SK-N-MC (cell line): Measurements from ENCODE around the gene MYO5A.

Source experiments
- DNase-seq: peaks from one replicate; pipeline ENCODE4 v3.0.0-alpha.2; 2011; ENCODE audit warnings: low read depth, low spot score
- H3K27ac ChIP-seq: fragments of 200-600 bp; sonication (generic); 2 replicates; pipeline ENCODE4 v1.5.1; 2016; ENCODE audit warnings: mixed run types
- H3K36me3 ChIP-seq: fragments of 200-600 bp; sonication (generic); 2 replicates; pipeline ENCODE4 v1.6.1; 2017; ENCODE audit warnings: antibody characterized with exemption, low read length, mixed read lengths; ENCODE audit not compliant: insufficient read depth
- H3K4me3 ChIP-seq: fragments of 200-600 bp; sonication (generic); 2 replicates; pipeline ENCODE4 v1.5.1; 2016
- H3K9ac ChIP-seq: fragments of 200-600 bp; sonication (generic); 2 replicates; pipeline ENCODE4 v1.8.0; 2017; ENCODE audit warnings: mixed run types, mixed read lengths; ENCODE audit not compliant: insufficient read length
- H3K9me3 ChIP-seq: fragments of 200-600 bp; sonication (generic); 2 replicates; pipeline ENCODE4 v1.6.1; 2017; ENCODE audit warnings: low read depth, mild to moderate bottlenecking, antibody characterized with exemption, low read length, moderate library complexity, mixed read lengths
- EZH2 ChIP-seq: fragments of 200-600 bp; sonication (generic); IDR thresholded peaks from one replicate; pipeline ENCODE4 v1.6.1; 2017; ENCODE audit warnings: antibody characterized with exemption
- FOXP2 ChIP-seq: optimal IDR thresholded peaks from 2 replicates; pipeline ENCODE3; 2011; ENCODE audit warnings: mild to moderate bottlenecking, moderate library complexity; ENCODE audit not compliant: insufficient read depth; ENCODE audit errors: extremely low read length, control extremely low read depth
- POLR2AphosphoS5 ChIP-seq: IDR thresholded peaks from 2 replicates; pipeline ENCODE4 v1.6.1; 2012; ENCODE audit warnings: mild to moderate bottlenecking, low read depth, low read length, borderline replicate concordance

Gene MYO5A

DNA sequence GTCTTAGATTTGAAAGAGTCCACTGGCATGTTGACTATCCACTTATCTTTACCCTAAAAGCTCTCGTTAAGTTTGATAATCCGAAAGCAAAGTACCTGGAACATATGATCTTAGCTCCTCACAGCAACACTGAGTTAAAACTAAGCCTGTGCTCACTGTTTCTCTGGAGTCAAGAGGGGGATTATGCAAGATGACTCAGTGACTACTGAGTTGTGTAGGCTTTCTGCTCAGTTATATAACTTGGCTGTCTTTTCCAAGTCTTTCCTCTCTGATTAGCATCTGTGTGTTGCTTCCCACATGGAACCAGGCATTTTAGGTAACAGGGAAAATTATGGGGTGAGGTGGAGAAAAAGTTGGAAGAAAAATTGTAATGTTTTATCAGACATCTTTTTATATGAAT, 201.9 kb downstream of the MYO5A start:
- Histone ChIP-seq H3K9me3 (no peaks in the 10 kb centered on the region; the same call in 1 of the 2 replicates), H3K27ac (no peak overlapping the region), H3K36me3 (no peaks in the 10 kb centered on the region), H3K4me3 (no peak overlapping the region), H3K9ac (no peak overlapping the region)
- TF ChIP-seq EZH2 (no peak), POLR2AphosphoS5 (no peak), FOXP2 (no peak)
- DNase-seq, result no peak

DNA sequence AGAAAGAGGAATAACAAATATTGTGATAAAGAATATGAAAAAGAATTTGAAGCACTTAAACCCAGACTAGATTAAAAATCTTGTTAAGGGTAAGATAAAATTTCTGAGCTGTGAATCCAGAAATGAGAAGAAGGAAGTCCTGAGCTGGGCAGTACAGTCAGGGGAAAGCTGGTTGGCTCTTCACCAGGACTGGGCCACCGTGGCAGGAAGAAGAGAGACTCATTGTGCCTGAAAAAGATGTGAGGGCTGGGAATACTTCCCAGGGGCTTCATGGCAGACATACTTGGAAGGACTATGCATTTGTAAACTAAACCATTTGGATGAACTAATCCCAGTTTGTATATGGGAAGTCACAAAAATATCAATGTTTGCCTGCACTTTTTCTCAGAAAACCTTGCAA, 204.6 kb downstream of the MYO5A start:
- Histone ChIP-seq H3K4me3 (no peak overlapping the region), H3K36me3 (no peaks in the 10 kb centered on the region), H3K27ac (no peak overlapping the region), H3K9me3 (no peaks in the 10 kb centered on the region), H3K9ac (no peak overlapping the region)
- DNase-seq, result no peak
- TF ChIP-seq POLR2AphosphoS5 (no peak), EZH2 (no peak), FOXP2 (no peak)

DNA sequence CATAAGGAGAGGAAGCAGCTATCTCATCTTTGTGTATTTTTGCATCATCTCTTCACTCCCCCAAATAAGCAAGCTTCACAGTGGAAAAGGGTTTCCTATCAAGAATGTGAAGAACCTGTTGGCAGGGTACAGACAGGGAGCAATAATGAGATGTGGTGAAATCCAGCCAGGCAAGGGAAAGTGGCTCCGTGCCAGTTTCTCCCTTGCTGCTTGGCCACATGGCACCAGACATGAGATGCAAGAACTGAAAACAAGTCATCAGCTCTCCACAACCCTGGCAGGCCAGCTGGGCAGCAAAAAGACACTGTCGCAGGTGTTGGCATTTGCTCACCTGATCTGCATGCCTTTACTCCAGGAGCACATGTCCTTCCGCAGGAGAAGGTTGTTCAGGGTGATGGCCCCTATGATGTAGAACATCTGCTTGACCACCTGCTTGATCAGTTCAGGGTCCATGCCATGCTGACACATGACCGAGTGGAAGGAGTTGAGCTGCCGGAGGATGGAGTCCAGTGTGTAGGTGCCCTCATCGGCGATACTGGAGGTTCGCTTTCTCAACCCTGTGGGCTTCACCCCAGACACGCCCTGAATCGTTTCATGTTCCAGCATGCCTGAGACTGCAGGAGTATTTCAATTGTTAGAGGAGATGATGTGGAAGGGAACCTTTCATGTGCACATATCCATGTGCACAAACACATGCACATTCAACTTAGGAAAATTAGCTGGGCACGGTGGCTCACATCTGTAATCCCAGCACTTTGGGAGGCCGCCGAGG, 209.8 kb downstream of the MYO5A start:
- no peak for TF ChIP-seq FOXP2
- TF ChIP-seq EZH2, result no peak
- no peak for TF ChIP-seq POLR2AphosphoS5
- H3K36me3 ChIP-seq, result no peaks in the 10 kb centered on the region
- no peaks in the 10 kb centered on the region for H3K9me3 ChIP-seq
- H3K27ac ChIP-seq, result no peak overlapping the region
- H3K4me3 ChIP-seq, result no peak overlapping the region
- no peak overlapping the region for H3K9ac ChIP-seq
- DNase-seq, result no peak

DNA sequence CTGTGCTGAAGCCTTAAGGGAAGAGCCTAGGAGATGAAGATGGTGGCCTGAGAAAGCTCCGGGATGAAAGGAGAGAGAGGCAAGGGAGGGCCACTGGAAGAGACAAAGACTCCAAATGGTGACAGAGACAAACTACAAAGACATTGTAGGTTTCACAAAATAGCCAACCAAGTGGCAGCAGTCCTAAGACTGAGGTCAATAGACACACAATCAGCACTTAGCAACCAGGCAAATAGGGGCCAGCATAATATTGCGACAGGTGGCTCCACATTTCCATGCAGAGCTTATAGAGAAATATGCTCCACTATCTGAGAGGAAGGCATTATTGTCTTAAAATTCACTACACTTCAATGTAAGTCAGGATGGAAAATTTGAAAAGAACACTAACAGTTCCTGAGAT, 211.0 kb downstream of the MYO5A start:
- Histone ChIP-seq H3K9me3 (no peaks in the 10 kb centered on the region), H3K9ac (no peak overlapping the region), H3K4me3 (no peak overlapping the region), H3K36me3 (no peaks in the 10 kb centered on the region), H3K27ac (no peak overlapping the region)
- no peak for DNase-seq
- TF ChIP-seq EZH2 (no peak), FOXP2 (no peak), POLR2AphosphoS5 (no peak)

DNA sequence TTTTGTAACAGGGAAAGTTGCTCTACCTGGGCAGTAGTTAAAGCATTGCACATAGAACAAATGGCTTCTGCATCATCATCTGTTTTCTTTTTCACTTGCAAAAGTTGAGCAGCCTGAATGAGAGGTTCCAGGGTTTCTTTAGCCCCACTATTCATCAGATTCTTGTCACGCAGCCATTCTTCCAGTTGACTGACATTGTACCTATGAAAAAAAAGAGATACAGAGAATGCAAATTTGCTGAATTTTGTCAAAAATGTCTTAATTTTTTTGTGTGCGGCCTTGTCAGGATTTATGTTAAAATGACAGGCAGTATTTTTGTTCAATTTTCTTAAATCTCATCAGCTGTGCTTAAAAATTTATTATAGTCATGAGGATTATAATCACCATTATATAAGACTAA, 211.7 kb downstream of the MYO5A start:
- Histone ChIP-seq H3K36me3 (no peaks in the 10 kb centered on the region), H3K9me3 (no peaks in the 10 kb centered on the region), H3K4me3 (no peak overlapping the region), H3K9ac (no peak overlapping the region), H3K27ac (no peak overlapping the region)
- TF ChIP-seq EZH2, result no peak
- TF ChIP-seq FOXP2, result no peak
- no peak for TF ChIP-seq POLR2AphosphoS5
- no peak for DNase-seq

DNA sequence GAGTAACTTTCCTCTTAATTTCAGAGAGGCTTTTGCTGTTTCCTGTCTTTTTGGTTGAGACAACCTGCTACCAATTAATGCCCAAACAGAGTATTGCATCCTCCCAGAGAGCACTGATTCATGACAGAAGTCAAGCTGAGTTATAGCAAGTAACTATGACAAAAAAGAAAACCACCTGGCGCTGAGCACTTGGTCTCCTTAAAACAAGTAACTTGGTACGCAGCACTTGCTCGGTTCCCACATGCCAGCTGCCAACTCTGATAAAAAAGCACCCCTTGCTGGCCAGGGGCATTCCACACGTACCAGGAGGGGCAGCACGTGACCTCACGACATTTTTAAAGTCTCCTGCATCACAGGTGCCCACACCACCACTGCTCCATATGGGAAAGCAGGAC, 219.5 kb downstream of the MYO5A start:
- Histone ChIP-seq H3K36me3 (no peaks in the 10 kb centered on the region), H3K27ac (no peak overlapping the region), H3K9me3 (no peaks in the 10 kb centered on the region), H3K9ac (no peak overlapping the region), H3K4me3 (no peak overlapping the region)
- TF ChIP-seq FOXP2, result no peak
- TF ChIP-seq POLR2AphosphoS5, result no peak
- no peak for TF ChIP-seq EZH2
- no peak for DNase-seq

DNA sequence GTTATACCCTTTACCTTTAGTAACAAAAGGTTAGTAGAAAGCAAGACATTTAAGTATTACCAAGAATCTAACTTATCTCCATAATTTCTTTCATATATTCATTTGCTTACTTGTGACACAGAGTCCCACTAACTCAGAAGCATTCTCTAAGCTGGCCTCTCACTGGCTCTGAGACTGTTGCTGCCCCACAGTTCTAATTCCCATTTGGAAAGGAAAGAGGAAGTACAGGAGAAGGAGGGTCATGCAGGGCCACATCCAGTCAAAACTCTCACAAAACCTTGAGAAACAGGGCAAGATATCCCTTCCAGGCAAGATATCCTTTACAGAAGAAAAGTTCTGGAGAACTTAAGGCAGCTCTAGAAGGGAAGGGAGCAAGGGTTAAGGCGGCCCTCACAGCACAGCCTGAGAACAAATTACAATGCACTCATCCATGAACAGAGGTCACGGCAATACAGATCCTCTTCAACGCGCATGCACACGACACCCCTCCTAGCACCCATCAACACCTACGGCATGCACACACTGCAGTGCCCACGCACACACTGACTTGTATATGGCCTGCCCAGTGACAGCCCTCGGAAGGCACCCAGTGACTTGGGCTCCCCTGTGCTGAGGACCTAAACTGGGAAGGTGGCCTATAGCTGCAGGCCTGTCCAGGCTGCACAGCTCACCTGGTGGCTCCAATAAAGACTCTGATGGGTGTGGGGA, 220.1 kb downstream of the MYO5A start:
- H3K4me3 ChIP-seq, result no peak overlapping the region
- no peak overlapping the region for H3K27ac ChIP-seq
- no peak for DNase-seq
- TF ChIP-seq FOXP2 (no peak), POLR2AphosphoS5 (no peak), EZH2 (no peak)
- no peaks in the 10 kb centered on the region for H3K9me3 ChIP-seq
- H3K9ac ChIP-seq, result no peak overlapping the region
- H3K36me3 ChIP-seq, result no peaks in the 10 kb centered on the region

DNA sequence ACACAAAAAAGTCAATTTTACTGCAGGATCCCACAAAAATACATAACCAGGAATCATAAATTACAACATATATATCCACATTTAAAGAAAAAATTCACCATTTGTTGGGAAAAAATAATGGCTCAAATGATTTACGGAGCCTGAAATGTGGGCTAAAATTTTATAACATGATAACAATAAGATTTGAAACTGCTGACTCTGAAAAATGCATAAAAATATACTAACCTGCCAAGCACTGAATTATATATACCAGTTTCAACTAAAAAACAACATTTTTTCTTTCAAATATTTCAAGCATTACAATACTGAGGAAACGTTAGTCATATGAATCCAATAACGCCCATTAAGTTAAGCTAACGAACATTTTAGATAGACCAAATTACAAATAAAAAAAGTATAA, 220.8 kb downstream of the MYO5A start:
- DNase-seq, result no peak
- H3K9me3 ChIP-seq, result no peaks in the 10 kb centered on the region
- H3K4me3 ChIP-seq, result no peak overlapping the region
- no peaks in the 10 kb centered on the region for H3K36me3 ChIP-seq
- H3K9ac ChIP-seq, result no peak overlapping the region
- no peak for TF ChIP-seq EZH2
- no peak for TF ChIP-seq FOXP2
- H3K27ac ChIP-seq, result no peak overlapping the region

DNA sequence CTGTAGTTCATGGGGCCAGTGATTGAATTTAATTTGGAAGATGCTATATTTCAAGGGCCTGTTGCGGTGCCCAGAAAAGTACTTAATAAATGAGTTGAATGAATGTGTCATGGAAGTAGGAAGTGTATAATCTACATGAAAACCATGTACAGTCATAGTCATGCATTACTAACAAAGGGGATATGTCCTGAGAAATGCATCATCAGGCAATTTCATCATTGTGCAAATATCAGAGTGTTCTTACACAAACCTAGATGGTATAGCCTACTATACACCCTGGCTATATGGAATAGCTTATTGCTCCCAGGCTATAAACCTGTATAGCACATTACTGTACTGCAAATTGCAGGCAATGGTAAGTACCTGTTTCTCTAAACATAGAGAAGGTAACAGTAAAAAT, 222.4 kb downstream of the MYO5A start:
- Histone ChIP-seq H3K9me3 (no peaks in the 10 kb centered on the region), H3K4me3 (no peak overlapping the region), H3K27ac (no peak overlapping the region), H3K9ac (no peak overlapping the region), H3K36me3 (no peaks in the 10 kb centered on the region)
- DNase-seq, result no peak
- no peak for TF ChIP-seq POLR2AphosphoS5
- no peak for TF ChIP-seq EZH2
- no peak for TF ChIP-seq FOXP2
